HepG2 (cell line): ENCODE results near the gene NFS1. TPM values are rescaled to one million over a fixed set of nuclear protein-coding genes. Genes with fewer than 3 reads are reported as not detected.
A peak's percentile ranks its signal among the peaks of the same experiment; 100 is the strongest.

ENCODE experiments used
- ARHGAP35 ChIP-seq: sonication (generic); formaldehyde crosslinking; IDR thresholded peaks from 2 replicates; pipeline ENCODE4 v1.9.0; 2022; ENCODE audit warnings: mild to moderate bottlenecking, inconsistent platforms, moderate library complexity, missing genetic modification reagents, borderline replicate concordance
- ARID2 ChIP-seq: sonication (generic); formaldehyde crosslinking; IDR thresholded peaks from 2 replicates; pipeline ENCODE4 v1.8.1; 2022; ENCODE audit warnings: mild to moderate bottlenecking, missing genetic modification reagents, borderline replicate concordance
- CEBPG ChIP-seq: IDR thresholded peaks from 2 replicates; pipeline ENCODE4 v1.6.1; 2016
- CHD2 ChIP-seq: IDR thresholded peaks from 2 replicates; pipeline ENCODE4 v1.6.1; 2011; ENCODE audit warnings: low read depth, low read length, improper control_type of control experiment
- FOXJ3 ChIP-seq: sonication (generic); formaldehyde crosslinking; IDR thresholded peaks from 2 replicates; pipeline ENCODE4 v1.4.0; 2020; ENCODE audit warnings: missing genetic modification reagents, mild to moderate bottlenecking, borderline replicate concordance
- IRX3 ChIP-seq: sonication (generic); formaldehyde crosslinking; IDR thresholded peaks from 2 replicates; pipeline ENCODE4 v1.8.1; 2023; ENCODE audit warnings: mild to moderate bottlenecking, low read depth, missing genetic modification reagents, borderline replicate concordance
- JARID2 ChIP-seq: sonication (generic); formaldehyde crosslinking; IDR thresholded peaks from 2 replicates; pipeline ENCODE4 v1.8.1; 2023; ENCODE audit warnings: missing genetic modification reagents, inconsistent platforms; ENCODE audit not compliant: insufficient replicate concordance
- MBNL3 ChIP-seq: fragments of 250-450 bp; sonication (Bioruptor Pico); conservative IDR thresholded peaks from 2 replicates; pipeline ENCODE4 v1.8.0; 2022; ENCODE audit warnings: mild to moderate bottlenecking, inconsistent platforms
- MZF1 ChIP-seq: sonication (generic); formaldehyde crosslinking; IDR thresholded peaks from 2 replicates; pipeline ENCODE4 v1.8.1; 2023; ENCODE audit warnings: mild to moderate bottlenecking, missing genetic modification reagents, borderline replicate concordance
- NONO ChIP-seq, 2 experiments: fragments of 450-650 bp in 1 of 2; sonication (generic) in 1 of 2; formaldehyde crosslinking in 1 of 2; IDR thresholded peaks in 1 of 2; conservative IDR thresholded peaks in 1 of 2; 2 replicates each; pipeline versions ENCODE4 v1.6.1 to v1.8.0; 2017 to 2022; ENCODE audit warnings: mild to moderate bottlenecking in 1 of 2, missing genetic modification reagents in 1 of 2, moderate library complexity in 1 of 2
- POLR2AphosphoS2 ChIP-seq: IDR thresholded peaks from 2 replicates; pipeline ENCODE4 v1.6.1; 2011; ENCODE audit warnings: low read depth, low read length, improper control_type of control experiment
- TCF7L2 ChIP-seq: IDR thresholded peaks from 2 replicates; pipeline ENCODE4 v1.6.1; 2011; ENCODE audit warnings: mild to moderate bottlenecking, low read depth, low read length, moderate library complexity
- ZNF484 ChIP-seq: sonication (generic); formaldehyde crosslinking; IDR thresholded peaks from 2 replicates; pipeline ENCODE4 v1.5.1; 2020; ENCODE audit warnings: mild to moderate bottlenecking, low read depth, missing genetic modification reagents, borderline replicate concordance
- ZNF543 ChIP-seq: sonication (generic); formaldehyde crosslinking; IDR thresholded peaks from 2 replicates; pipeline ENCODE4 v1.4.0; 2020; ENCODE audit warnings: mild to moderate bottlenecking, missing genetic modification reagents
- ZNF629 ChIP-seq: sonication (generic); formaldehyde crosslinking; conservative IDR thresholded peaks from 2 replicates; pipeline ENCODE4 v1.5.0; 2020; ENCODE audit warnings: missing genetic modification reagents
- ZNF781 ChIP-seq: sonication (generic); formaldehyde crosslinking; IDR thresholded peaks from 2 replicates; pipeline ENCODE4 v1.5.1; 2020; ENCODE audit warnings: borderline replicate concordance, mild to moderate bottlenecking, missing genetic modification reagents; ENCODE audit errors: not compliant biosample characterization
- ZNF788 ChIP-seq: sonication (generic); formaldehyde crosslinking; IDR thresholded peaks from 2 replicates; pipeline ENCODE4 v1.5.0; 2020; ENCODE audit warnings: mild to moderate bottlenecking, missing genetic modification reagents, borderline replicate concordance
- ZSCAN25 ChIP-seq: sonication (generic); formaldehyde crosslinking; IDR thresholded peaks from 2 replicates; pipeline ENCODE4 v1.8.0; 2022; ENCODE audit warnings: mild to moderate bottlenecking, missing genetic modification reagents
- polyA plus RNA-seq, 8 experiments: library from polyadenylated mRNA; depleted of rRNA in 3 of 8; stranded (reverse) in 7 of 8; unstranded in 1 of 8; fragments of >200 nt; fragmentation: Illumina TruSeq in 4 of 8; extraction: Trizol in 4 of 8; gene quantifications; 2 replicates each; pipeline versions ENCODE4 v1.2.1 to v1.2.3, GENCODE V29; 2011 to 2016; ENCODE audit warnings: low read depth in 4 of 8, missing spikeins in 1 of 8, mixed read lengths in 1 of 8; ENCODE audit not compliant: insufficient read depth in 1 of 8
- total RNA-seq, 5 experiments: library from RNA; depleted of rRNA; stranded (reverse); fragments of >200 nt; fragmentation: Illumina TruSeq; extraction: Trizol; gene quantifications; 2 replicates each; pipeline ENCODE4 v1.2.3, GENCODE V29; 2016; ENCODE audit warnings: low read depth in 1 of 5
- TF ChIP-seq, protein P1 (sequence below): sonication (generic); formaldehyde crosslinking; IDR thresholded peaks from 2 replicates; pipeline ENCODE4 v1.9.0; 2022; ENCODE audit warnings: low read depth, missing genetic modification reagents
- TF ChIP-seq, protein P2 (sequence below): sonication (generic); formaldehyde crosslinking; IDR thresholded peaks from 2 replicates; pipeline ENCODE4 v1.4.0; 2020; ENCODE audit warnings: missing genetic modification reagents; ENCODE audit errors: not compliant biosample characterization
- TF ChIP-seq, protein P3 (sequence below): sonication (generic); formaldehyde crosslinking; IDR thresholded peaks from 2 replicates; pipeline ENCODE4; 2020; ENCODE audit warnings: missing genetic modification reagents, mild to moderate bottlenecking, borderline replicate concordance
- TF ChIP-seq, protein P4 (sequence below): sonication (generic); formaldehyde crosslinking; IDR thresholded peaks from 2 replicates; pipeline ENCODE4 v1.5.1; 2020; ENCODE audit warnings: missing genetic modification reagents, mild to moderate bottlenecking, borderline replicate concordance
- TF ChIP-seq, protein P5 (sequence below): sonication (generic); formaldehyde crosslinking; IDR thresholded peaks from 2 replicates; pipeline ENCODE4 v1.8.1; 2023; ENCODE audit warnings: missing genetic modification reagents, mild to moderate bottlenecking, borderline replicate concordance

NFS1 gene
- total and polyA plus RNA-seq, 2 of the 13 experiments (the other 11 are each of a cell fraction or from before 2014, with no cell fraction given): 65.9 to 88.1 TPM

DNA sequence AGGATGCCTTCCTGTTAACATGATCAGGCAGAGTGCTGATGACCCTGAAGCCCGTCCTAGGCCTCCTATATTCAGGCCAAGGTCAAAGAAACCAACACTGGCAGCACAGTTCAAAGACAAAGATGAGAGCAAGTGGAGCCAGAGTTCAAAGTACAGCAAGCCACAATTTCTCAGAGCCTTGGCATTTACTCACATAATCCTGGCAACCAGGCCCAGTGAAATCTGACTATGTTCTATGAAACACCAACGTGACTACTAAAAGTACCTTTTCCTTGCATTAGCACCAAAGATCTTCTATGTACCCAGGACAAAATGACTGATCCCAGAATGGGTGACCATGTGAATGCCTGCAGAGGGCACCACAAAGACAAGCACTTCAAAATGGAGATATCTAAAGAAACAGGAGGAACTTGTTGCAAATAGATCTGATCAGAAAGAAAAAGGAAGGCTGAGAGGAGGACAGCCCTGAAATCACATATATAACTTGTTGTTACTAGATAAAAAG lies 3.9 kb downstream of the NFS1 start (continued):
- TF ChIP-seq, protein P1, sequence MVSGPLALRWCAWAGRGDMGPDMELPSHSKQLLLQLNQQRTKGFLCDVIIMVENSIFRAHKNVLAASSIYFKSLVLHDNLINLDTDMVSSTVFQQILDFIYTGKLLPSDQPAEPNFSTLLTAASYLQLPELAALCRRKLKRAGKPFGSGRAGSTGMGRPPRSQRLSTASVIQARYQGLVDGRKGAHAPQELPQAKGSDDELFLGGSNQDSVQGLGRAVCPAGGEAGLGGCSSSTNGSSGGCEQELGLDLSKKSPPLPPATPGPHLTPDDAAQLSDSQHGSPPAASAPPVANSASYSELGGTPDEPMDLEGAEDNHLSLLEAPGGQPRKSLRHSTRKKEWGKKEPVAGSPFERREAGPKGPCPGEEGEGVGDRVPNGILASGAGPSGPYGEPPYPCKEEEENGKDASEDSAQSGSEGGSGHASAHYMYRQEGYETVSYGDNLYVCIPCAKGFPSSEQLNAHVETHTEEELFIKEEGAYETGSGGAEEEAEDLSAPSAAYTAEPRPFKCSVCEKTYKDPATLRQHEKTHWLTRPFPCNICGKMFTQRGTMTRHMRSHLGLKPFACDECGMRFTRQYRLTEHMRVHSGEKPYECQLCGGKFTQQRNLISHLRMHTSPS (CRISPR knock-in tag): peak; percentile 30; the same call in 1 of the 2 replicates
- TF ChIP-seq ZSCAN25 (CRISPR knock-in tag) (no peak), CEBPG (CRISPR knock-in tag) (no peak), TCF7L2 (peak; percentile 48; the same call in 1 of the 2 replicates), ZNF629 (peak; percentile 61; the same call in 1 of the 2 replicates), POLR2AphosphoS2 (no peak), CHD2 (no peak), NONO (IDR thresholded peaks at IDR 0.05) (no peak), NONO (CRISPR knock-in tag; conservative IDR thresholded peaks at IDR 0.05) (0 out of 2 replicates have a peak, but pooled peaks have one; percentile 21), ARID2 (no peak), FOXJ3 (CRISPR knock-in tag) (peak; percentile 54; the same call in 1 of the 2 replicates), ZNF543 (CRISPR knock-in tag) (peak; percentile 35; the same call in 1 of the 2 replicates), ZNF788 (CRISPR knock-in tag) (peak; percentile 32; the same call in 1 of the 2 replicates), ZNF781 (peak; percentile 64), MZF1 (CRISPR knock-in tag) (no peak), JARID2 (CRISPR knock-in tag) (no peak), ZNF484 (CRISPR knock-in tag) (no peak), ARHGAP35 (CRISPR knock-in tag) (no peak), MBNL3 (CRISPR knock-in tag) (no peak), IRX3 (CRISPR knock-in tag) (no peak)
- TF ChIP-seq, protein P2, sequence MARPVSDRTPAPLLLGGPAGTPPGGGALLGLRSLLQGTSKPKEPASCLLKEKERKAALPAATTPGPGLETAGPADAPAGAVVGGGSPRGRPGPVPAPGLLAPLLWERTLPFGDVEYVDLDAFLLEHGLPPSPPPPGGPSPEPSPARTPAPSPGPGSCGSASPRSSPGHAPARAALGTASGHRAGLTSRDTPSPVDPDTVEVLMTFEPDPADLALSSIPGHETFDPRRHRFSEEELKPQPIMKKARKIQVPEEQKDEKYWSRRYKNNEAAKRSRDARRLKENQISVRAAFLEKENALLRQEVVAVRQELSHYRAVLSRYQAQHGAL (CRISPR knock-in tag): no peak
- TF ChIP-seq, protein P3, sequence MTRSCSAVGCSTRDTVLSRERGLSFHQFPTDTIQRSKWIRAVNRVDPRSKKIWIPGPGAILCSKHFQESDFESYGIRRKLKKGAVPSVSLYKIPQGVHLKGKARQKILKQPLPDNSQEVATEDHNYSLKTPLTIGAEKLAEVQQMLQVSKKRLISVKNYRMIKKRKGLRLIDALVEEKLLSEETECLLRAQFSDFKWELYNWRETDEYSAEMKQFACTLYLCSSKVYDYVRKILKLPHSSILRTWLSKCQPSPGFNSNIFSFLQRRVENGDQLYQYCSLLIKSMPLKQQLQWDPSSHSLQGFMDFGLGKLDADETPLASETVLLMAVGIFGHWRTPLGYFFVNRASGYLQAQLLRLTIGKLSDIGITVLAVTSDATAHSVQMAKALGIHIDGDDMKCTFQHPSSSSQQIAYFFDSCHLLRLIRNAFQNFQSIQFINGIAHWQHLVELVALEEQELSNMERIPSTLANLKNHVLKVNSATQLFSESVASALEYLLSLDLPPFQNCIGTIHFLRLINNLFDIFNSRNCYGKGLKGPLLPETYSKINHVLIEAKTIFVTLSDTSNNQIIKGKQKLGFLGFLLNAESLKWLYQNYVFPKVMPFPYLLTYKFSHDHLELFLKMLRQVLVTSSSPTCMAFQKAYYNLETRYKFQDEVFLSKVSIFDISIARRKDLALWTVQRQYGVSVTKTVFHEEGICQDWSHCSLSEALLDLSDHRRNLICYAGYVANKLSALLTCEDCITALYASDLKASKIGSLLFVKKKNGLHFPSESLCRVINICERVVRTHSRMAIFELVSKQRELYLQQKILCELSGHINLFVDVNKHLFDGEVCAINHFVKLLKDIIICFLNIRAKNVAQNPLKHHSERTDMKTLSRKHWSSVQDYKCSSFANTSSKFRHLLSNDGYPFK: no peak
- TF ChIP-seq, protein P4, sequence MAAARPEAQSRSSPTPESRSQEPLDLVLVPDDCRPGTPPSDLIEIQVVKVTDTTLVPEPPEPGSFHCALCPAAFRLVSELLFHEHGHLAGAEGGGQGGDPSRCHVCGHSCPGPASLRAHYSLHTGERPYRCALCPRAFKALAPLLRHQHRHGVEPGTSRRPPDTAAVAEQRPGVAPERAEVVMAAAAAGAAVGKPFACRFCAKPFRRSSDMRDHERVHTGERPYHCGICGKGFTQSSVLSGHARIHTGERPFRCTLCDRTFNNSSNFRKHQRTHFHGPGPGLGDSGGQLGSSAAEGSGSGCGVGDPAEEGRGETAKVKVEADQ (CRISPR knock-in tag): no peak
- TF ChIP-seq, protein P5, sequence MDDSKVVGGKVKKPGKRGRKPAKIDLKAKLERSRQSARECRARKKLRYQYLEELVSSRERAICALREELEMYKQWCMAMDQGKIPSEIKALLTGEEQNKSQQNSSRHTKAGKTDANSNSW: no peak
